GM21723 (cell line): ENCODE results near the gene MAEL.

ENCODE experiments used
- ATAC-seq: cut with Tn5 transposase; IDR thresholded peaks from one replicate; pipeline ENCODE4 v1.9.1; 2021; ENCODE audit warnings: mild to moderate bottlenecking, moderate library complexity; ENCODE audit not compliant: unreplicated experiment

MAEL gene

GRCh38 chr1:166988974-166989515 is at the start of gene MAEL:
TSS of gene MAEL (plus strand) at chr1:166989280. CDS start at chr1:166989353, 73 bp downstream.
- no peak for ATAC-seq

GRCh38 chr1:166939741-166940375 is 49.2 kb upstream of the MAEL start:
- no peak for ATAC-seq

GRCh38 chr1:166944186-166944967 is 44.7 kb upstream of the MAEL start:
- no peak for ATAC-seq

GRCh38 chr1:166947398-166948043 is 41.6 kb upstream of the MAEL start:
- no peak for ATAC-seq

GRCh38 chr1:166948856-166949350 is 40.2 kb upstream of the MAEL start:
- no peak for ATAC-seq

GRCh38 chr1:166950156-166950555 is 38.9 kb upstream of the MAEL start:
- ATAC-seq: no peak

GRCh38 chr1:166951050-166951449 is 38.0 kb upstream of the MAEL start:
- ATAC-seq: no peak

- ATAC-seq: no peak
Measured at GRCh38 chr1:166952002-166952746, 36.9 kb upstream of the MAEL start.

GRCh38 chr1:166953491-166953890 is 35.6 kb upstream of the MAEL start:
- no peak for ATAC-seq

- no peak for ATAC-seq
Measured at GRCh38 chr1:166956057-166956850, 32.8 kb upstream of the MAEL start.

GRCh38 chr1:166956872-166957271 is 32.2 kb upstream of the MAEL start:
- no peak for ATAC-seq

GRCh38 chr1:166960858-166961474 is 28.1 kb upstream of the MAEL start:
- ATAC-seq: no peak

GRCh38 chr1:166969074-166969677 is 19.9 kb upstream of the MAEL start:
- ATAC-seq: peak; percentile 85

GRCh38 chr1:166971252-166971651 is 17.8 kb upstream of the MAEL start:
- ATAC-seq: no peak

GRCh38 chr1:166972193-166972592 is 16.9 kb upstream of the MAEL start:
- no peak for ATAC-seq

- no peak for ATAC-seq
Measured at GRCh38 chr1:166972826-166973225, 16.3 kb upstream of the MAEL start.

- ATAC-seq: no peak
Measured at GRCh38 chr1:166974647-166975345, 14.3 kb upstream of the MAEL start.

- ATAC-seq: peak; percentile 66
Measured at GRCh38 chr1:166975361-166976129, 13.5 kb upstream of the MAEL start, which contains the start of gene ILDR2. TSS of gene ILDR2 (minus strand) at chr1:166975540. CDS start at chr1:166975268, 272 bp downstream.
